Caco-2 (cell line): ENCODE measurements around the gene CLEC2L. TPM values are rescaled to one million over a fixed set of nuclear protein-coding genes. Genes with fewer than 3 reads are reported as not detected.

Experiments
- BruUV-seq: library from RNA; stranded (reverse); fragments of 400-500 nt; replicated peaks from 2 replicates; lab custom pipeline; 2021; lab: Mats Ljungman, UMichigan
- CTCF ChIA-PET: fragments of 300-600 bp; sonication (Branson Sonifier 250); formaldehyde crosslinking; loops from one replicate; lab custom pipeline; 2022; ENCODE audit warnings: antibody characterized with exemption; lab: Charles Lee
- POLR2A ChIA-PET: fragments of 300-600 bp; sonication (Branson Sonifier 250); formaldehyde crosslinking; loops from one replicate; lab custom pipeline; 2022; ENCODE audit warnings: antibody characterized with exemption; lab: Charles Lee
- DNase-seq, 2 experiments: peaks; one replicate each; pipeline versions ENCODE4 v3.0.0 to v3.0.0-alpha.2; 2020 to 2022
- H3K27me3 ChIP-seq: replicated peaks from 2 replicates; pipeline ENCODE4 v1.6.0; 2011; ENCODE audit warnings: low read length; ENCODE audit not compliant: control insufficient read depth, insufficient read depth
- H3K36me3 ChIP-seq: 2 replicates; pipeline ENCODE4 v1.5.1; 2011; ENCODE audit warnings: low read length; ENCODE audit not compliant: control insufficient read depth, insufficient read depth
- H3K4me1 ChIP-seq: fragments of 250-450 bp; sonication (Bioruptor Pico); 2 replicates; pipeline ENCODE4 v1.5.1; 2020; ENCODE audit warnings: mild to moderate bottlenecking
- H3K4me3 ChIP-seq: 2 replicates; pipeline ENCODE4 v1.5.1; 2011; ENCODE audit warnings: low read depth, mild to moderate bottlenecking, control low read depth, low read length
- H3K9me3 ChIP-seq: fragments of 250-450 bp; sonication (Bioruptor Pico); 2 replicates; pipeline ENCODE4 v1.5.1; 2020; ENCODE audit warnings: mild to moderate bottlenecking, moderate library complexity
- H3K27ac Mint-ChIP-seq: one replicate; pipeline ENCODE4 v1.8.0; 2022; ENCODE audit warnings: mixed read lengths; ENCODE audit not compliant: unreplicated experiment
- H3K27me3 Mint-ChIP-seq: one replicate; pipeline ENCODE4 v1.8.0; 2022; ENCODE audit warnings: mixed read lengths; ENCODE audit not compliant: insufficient read depth, unreplicated experiment
- H3K36me3 Mint-ChIP-seq: one replicate; pipeline ENCODE4 v1.8.0; 2022; ENCODE audit warnings: mild to moderate bottlenecking, mixed read lengths; ENCODE audit not compliant: insufficient read depth, unreplicated experiment
- H3K4me1 Mint-ChIP-seq: one replicate; pipeline ENCODE4 v1.8.0; 2022; ENCODE audit warnings: low read depth, mixed read lengths; ENCODE audit not compliant: unreplicated experiment
- H3K4me3 Mint-ChIP-seq: one replicate; pipeline ENCODE4 v1.8.0; 2022; ENCODE audit warnings: mild to moderate bottlenecking, moderate library complexity, mixed read lengths; ENCODE audit not compliant: unreplicated experiment
- H3K9me3 Mint-ChIP-seq: one replicate; pipeline ENCODE4 v1.8.0; 2022; ENCODE audit warnings: mixed read lengths; ENCODE audit not compliant: unreplicated experiment
- intact Hi-C: fragments of 100-400 bp; cut with micrococcal nuclease; formaldehyde crosslinking; loops from one replicate; pipeline ENCODE4 v1.10.0; 2022; ENCODE audit not compliant: unreplicated experiment
- total RNA-seq: library from RNA; stranded (reverse); gene quantifications from 2 replicates; pipeline ENCODE4 v1.2.3, GENCODE V29; 2022
- TF ChIP-seq, protein P1 (sequence below), 2 experiments: fragments of 200-600 bp in 1 of 2; IDR thresholded peaks; 1 replicate in 1 of 2; 2 replicates in 1 of 2; pipeline versions ENCODE4 v1.5.1 to v1.8.0; 2011 to 2022; ENCODE audit warnings: antibody characterized with exemption in 1 of 2, control low read depth in 1 of 2, inconsistent platforms in 1 of 2, low read depth in 1 of 2, low read length in 1 of 2, mild to moderate bottlenecking in 1 of 2, moderate library complexity in 1 of 2; ENCODE audit not compliant: insufficient read depth in 1 of 2, severe bottlenecking in 1 of 2, unreplicated experiment in 1 of 2

The CLEC2L gene
- total RNA-seq, 1 experiment from 2014 or later, result not detected

DNA sequence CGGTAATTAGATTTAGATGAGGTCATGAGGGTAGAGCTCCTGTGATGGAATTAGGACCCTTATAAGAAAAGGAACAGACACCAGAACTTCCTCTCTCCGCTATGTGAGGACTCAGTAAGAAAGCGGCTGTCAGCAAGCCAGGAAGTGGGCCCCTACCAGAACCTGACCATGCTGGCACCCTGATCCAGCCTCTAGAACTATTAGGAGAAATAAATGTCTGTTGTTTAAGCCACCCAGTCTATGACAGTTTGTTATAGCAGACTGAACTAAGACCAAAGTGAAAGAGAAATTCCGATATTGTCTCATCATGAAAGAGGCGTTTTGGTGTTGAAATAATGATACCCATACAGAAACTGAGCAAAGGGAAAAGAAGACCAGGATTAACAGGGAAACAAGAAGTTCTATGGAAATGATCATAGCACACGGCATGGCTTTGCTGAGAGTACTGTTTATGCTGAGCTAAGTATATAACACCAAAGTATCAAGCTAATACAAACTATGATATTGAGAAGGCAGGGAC is 9.2 kb downstream of the CLEC2L start:
- POLR2A ChIA-PET, result no interaction called here
- peaks cover 12% of the 10 kb centered on the region for H3K9me3 Mint-ChIP-seq
- H3K4me1 Mint-ChIP-seq, result no peaks in the 10 kb centered on the region
- no peaks in the 10 kb centered on the region for H3K4me1 ChIP-seq
- intact Hi-C loops, result no loop called here
- CTCF ChIA-PET, result interaction anchor here (0.6 kb wide), 1 partner anchor 70 kb away, joined by 3 read pairs; no protein-coding TSS in a partner anchor
- H3K27me3 ChIP-seq, result no peaks in the 10 kb centered on the region; the same call in 1 of the 2 replicates
- no peak for DNase-seq
- BruUV-seq, result no TSS peak
- no peaks in the 10 kb centered on the region for H3K36me3 Mint-ChIP-seq
- H3K4me3 ChIP-seq, result no peak overlapping the region
- H3K27ac Mint-ChIP-seq, result no peak overlapping the region
- peaks cover 21% of the 10 kb centered on the region for H3K27me3 Mint-ChIP-seq
- TF ChIP-seq, protein P1, sequence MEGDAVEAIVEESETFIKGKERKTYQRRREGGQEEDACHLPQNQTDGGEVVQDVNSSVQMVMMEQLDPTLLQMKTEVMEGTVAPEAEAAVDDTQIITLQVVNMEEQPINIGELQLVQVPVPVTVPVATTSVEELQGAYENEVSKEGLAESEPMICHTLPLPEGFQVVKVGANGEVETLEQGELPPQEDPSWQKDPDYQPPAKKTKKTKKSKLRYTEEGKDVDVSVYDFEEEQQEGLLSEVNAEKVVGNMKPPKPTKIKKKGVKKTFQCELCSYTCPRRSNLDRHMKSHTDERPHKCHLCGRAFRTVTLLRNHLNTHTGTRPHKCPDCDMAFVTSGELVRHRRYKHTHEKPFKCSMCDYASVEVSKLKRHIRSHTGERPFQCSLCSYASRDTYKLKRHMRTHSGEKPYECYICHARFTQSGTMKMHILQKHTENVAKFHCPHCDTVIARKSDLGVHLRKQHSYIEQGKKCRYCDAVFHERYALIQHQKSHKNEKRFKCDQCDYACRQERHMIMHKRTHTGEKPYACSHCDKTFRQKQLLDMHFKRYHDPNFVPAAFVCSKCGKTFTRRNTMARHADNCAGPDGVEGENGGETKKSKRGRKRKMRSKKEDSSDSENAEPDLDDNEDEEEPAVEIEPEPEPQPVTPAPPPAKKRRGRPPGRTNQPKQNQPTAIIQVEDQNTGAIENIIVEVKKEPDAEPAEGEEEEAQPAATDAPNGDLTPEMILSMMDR (IDR thresholded peaks at IDR 0.05; ENCODE audit: insufficient read depth in 1 of 2, low read depth in 1 of 2, low read length in 1 of 2, severe bottlenecking in 1 of 2, unreplicated experiment in 1 of 2), result no peak
- H3K4me3 Mint-ChIP-seq, result no peak overlapping the region
- peaks cover 11% of the 10 kb centered on the region; the same call in 1 of the 2 replicates for H3K9me3 ChIP-seq
- no peaks in the 10 kb centered on the region for H3K36me3 ChIP-seq

DNA sequence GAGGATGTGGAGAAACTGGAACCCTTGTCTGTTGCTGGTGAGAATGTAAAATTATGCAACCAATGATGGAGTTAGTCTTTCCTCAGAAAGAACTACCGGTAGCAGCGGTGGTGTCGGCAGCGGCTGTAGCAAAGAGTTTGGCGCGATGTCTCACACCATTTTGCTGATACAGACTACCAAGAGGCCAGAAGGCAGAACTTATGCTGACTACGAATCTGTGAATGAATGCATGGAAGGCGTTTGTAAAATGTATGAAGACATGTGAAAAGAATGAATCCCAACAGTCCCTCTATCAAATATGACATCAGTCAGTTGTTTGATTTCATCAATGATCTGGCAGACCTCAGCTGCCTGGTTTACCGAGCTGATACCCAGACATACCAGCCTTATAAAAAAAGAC is 10.6 kb downstream of the CLEC2L start:
- H3K4me1 ChIP-seq, result no peaks in the 10 kb centered on the region
- H3K4me1 Mint-ChIP-seq, result no peaks in the 10 kb centered on the region
- no peaks in the 10 kb centered on the region for H3K36me3 Mint-ChIP-seq
- ChIA-PET POLR2A (no interaction called here), CTCF (no interaction called here)
- H3K9me3 ChIP-seq, result 0 out of 2 replicates have a peak, but pooled peaks cover 5% of the 10 kb centered on the region
- H3K4me3 Mint-ChIP-seq, result no peak overlapping the region
- no peaks in the 10 kb centered on the region; the same call in 1 of the 2 replicates for H3K27me3 ChIP-seq
- BruUV-seq, result no TSS peak
- no peak overlapping the region for H3K4me3 ChIP-seq
- TF ChIP-seq, protein P1 (IDR thresholded peaks at IDR 0.05; ENCODE audit: insufficient read depth in 1 of 2, low read depth in 1 of 2, low read length in 1 of 2, severe bottlenecking in 1 of 2, unreplicated experiment in 1 of 2), result no peak
- H3K27me3 Mint-ChIP-seq, result peaks cover 21% of the 10 kb centered on the region
- no peaks in the 10 kb centered on the region for H3K36me3 ChIP-seq
- peaks cover 1% of the 10 kb centered on the region for H3K9me3 Mint-ChIP-seq
- no peak overlapping the region for H3K27ac Mint-ChIP-seq
- DNase-seq, result no peak
- intact Hi-C loops, result no loop called here

DNA sequence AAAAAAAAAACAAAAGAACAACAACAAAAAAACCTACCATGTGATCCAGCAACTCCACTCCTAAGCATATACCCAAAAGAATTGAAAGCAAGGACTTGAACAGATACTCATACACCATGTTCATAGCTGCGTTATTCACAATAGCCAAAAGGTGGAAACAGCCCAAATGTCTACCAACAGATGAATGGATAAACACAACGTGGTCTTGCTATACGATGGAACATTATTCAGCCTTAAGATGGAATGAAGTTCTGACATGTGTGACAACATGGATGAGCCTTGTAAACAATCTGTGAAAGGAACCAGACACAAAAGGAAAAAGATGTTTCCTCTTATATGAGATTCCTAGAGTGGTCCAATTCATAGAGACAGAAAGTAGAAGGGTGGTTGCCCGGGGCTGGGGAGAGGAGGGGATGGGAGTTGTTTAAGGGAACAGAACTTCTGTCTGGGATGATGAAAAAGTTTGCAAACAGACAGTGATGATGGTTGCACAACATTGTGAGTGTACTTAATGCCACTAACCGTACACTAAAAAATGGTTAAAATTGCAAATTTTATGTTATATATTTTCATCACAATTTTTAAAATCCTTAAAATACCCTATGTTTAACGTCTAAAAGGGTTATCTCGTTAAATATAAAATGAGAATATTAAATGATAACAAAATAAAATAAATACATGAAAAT is 11.6 kb downstream of the CLEC2L start:
- H3K4me1 ChIP-seq, result no peaks in the 10 kb centered on the region
- CTCF ChIA-PET, result interaction anchor here (0.7 kb wide), 1 partner anchor 222 kb away, joined by 3 read pairs; no protein-coding TSS in a partner anchor
- H3K27ac Mint-ChIP-seq, result no peak overlapping the region
- POLR2A ChIA-PET, result no interaction called here
- intact Hi-C loops, result no loop called here
- TF ChIP-seq, protein P1 (IDR thresholded peaks at IDR 0.05; ENCODE audit: insufficient read depth in 1 of 2, low read depth in 1 of 2, low read length in 1 of 2, severe bottlenecking in 1 of 2, unreplicated experiment in 1 of 2), result no peak
- peaks cover 21% of the 10 kb centered on the region for H3K27me3 Mint-ChIP-seq
- DNase-seq, result no peak
- H3K9me3 ChIP-seq, result no peaks in the 10 kb centered on the region
- BruUV-seq, result no TSS peak
- H3K4me3 ChIP-seq, result no peak overlapping the region
- H3K4me1 Mint-ChIP-seq, result no peaks in the 10 kb centered on the region
- H3K36me3 ChIP-seq, result no peaks in the 10 kb centered on the region
- H3K9me3 Mint-ChIP-seq, result no peaks in the 10 kb centered on the region
- no peak overlapping the region for H3K4me3 Mint-ChIP-seq
- no peaks in the 10 kb centered on the region for H3K36me3 Mint-ChIP-seq
- no peaks in the 10 kb centered on the region; the same call in 1 of the 2 replicates for H3K27me3 ChIP-seq
